AG04449 (cell line): ENCODE measurements around the gene ANKRD33B.
"Not testable (repeated sequence)": the region's sequence is repeated elsewhere in the genome, so short reads cannot be mapped to it uniquely, and the experiment has no call there.

ENCODE experiments used
- CTCF ChIA-PET: fragments of 350-600 bp; formaldehyde crosslinking; extraction: SDS; loops from one replicate; lab custom pipeline; 2021; ENCODE audit warnings: antibody characterized with exemption; lab: Yijun Ruan, JAX
- POLR2A ChIA-PET: fragments of 400-600, 350-600 bp; formaldehyde crosslinking; extraction: SDS; loops from one replicate; lab custom pipeline; 2020; ENCODE audit warnings: antibody characterized with exemption, inconsistent platforms; lab: Yijun Ruan, JAX
- DNase-seq: peaks from one replicate; pipeline ENCODE4 v3.0.0-alpha.2; 2010; ENCODE audit warnings: low read depth, low spot score
- H3K4me3 ChIP-seq: 2 replicates; pipeline ENCODE4 v1.5.1; 2011; ENCODE audit warnings: low read depth, mild to moderate bottlenecking, control low read depth, low read length
- CTCF ChIP-seq: IDR thresholded peaks from one replicate; pipeline ENCODE4 v1.5.1; 2011; ENCODE audit warnings: mild to moderate bottlenecking, moderate library complexity, low read length, control low read depth, inconsistent platforms; ENCODE audit not compliant: insufficient read depth; ENCODE audit errors: missing control alignments

The ANKRD33B gene

GRCh38 chr5:10564838-10565784 lies 1.2 kb downstream of the ANKRD33B start:
- ChIA-PET POLR2A (no interaction called here), CTCF (interaction anchor here (1.2 kb wide), 1 partner anchor 63 kb away, joined by 3 read pairs; no protein-coding TSS in a partner anchor)
- H3K4me3 ChIP-seq = peak overlapping the region; percentile 93
- no peak for DNase-seq
- no peak for TF ChIP-seq CTCF

GRCh38 chr5:10565785-10566542 lies 2.1 kb downstream of the ANKRD33B start:
- POLR2A ChIA-PET = no interaction called here
- H3K4me3 ChIP-seq = peak overlapping the region; percentile 93
- no peak for DNase-seq
- CTCF ChIA-PET = interaction anchor here (0.7 to 2.5 kb wide), 6 partner anchors 8 to 113 kb away, joined by 3 to 9 read pairs (median 4); no protein-coding TSS in a partner anchor
- no peak for TF ChIP-seq CTCF

GRCh38 chr5:10566543-10567068 lies 2.7 kb downstream of the ANKRD33B start:
- no peak for TF ChIP-seq CTCF
- H3K4me3 ChIP-seq = peak overlapping the region; percentile 93
- POLR2A ChIA-PET = no interaction called here
- no peak for DNase-seq
- CTCF ChIA-PET = interaction anchor here (0.7 to 2.5 kb wide), 7 partner anchors 9 to 114 kb away, joined by 3 to 9 read pairs (median 3); no protein-coding TSS in a partner anchor

- peak overlapping the region; percentile 93 for H3K4me3 ChIP-seq
- ChIA-PET CTCF (interaction anchor here (0.9 to 2.5 kb wide), 7 partner anchors 7 to 116 kb away, joined by 3 to 9 read pairs (median 5); no protein-coding TSS in a partner anchor), POLR2A (interaction anchor here (1.0 to 1.3 kb wide), 2 partner anchors 9 to 16 kb away, joined by 3 to 4 read pairs; no protein-coding TSS in a partner anchor)
- TF ChIP-seq CTCF = no peak
- DNase-seq = no peak
Measured at GRCh38 chr5:10567121-10567591, 3.3 kb downstream of the ANKRD33B start.

- H3K4me3 ChIP-seq = peak overlapping the region; percentile 93
- ChIA-PET CTCF (interaction anchor here (0.9 to 2.5 kb wide), 8 partner anchors 8 to 117 kb away, joined by 3 to 9 read pairs (median 5); no protein-coding TSS in a partner anchor), POLR2A (interaction anchor here (1.0 to 1.3 kb wide), 2 partner anchors 9 to 17 kb away, joined by 3 to 4 read pairs; no protein-coding TSS in a partner anchor)
- DNase-seq = peak; percentile 63
- TF ChIP-seq CTCF = no peak
Measured at GRCh38 chr5:10567781-10568321, 4.0 kb downstream of the ANKRD33B start.

- H3K4me3 ChIP-seq, POLR2A ChIA-PET, DNase-seq: not testable (repeated sequence)
- CTCF ChIA-PET = interaction anchor here (0.9 to 1.3 kb wide), 3 partner anchors 14 to 120 kb away, joined by 3 read pairs; no protein-coding TSS in a partner anchor
Measured at GRCh38 chr5:10570540-10570939, 6.7 kb downstream of the ANKRD33B start.
